GM12878 (cell line): ENCODE measurements around the gene RAC3. TPM values are rescaled to one million over a fixed set of nuclear protein-coding genes. Genes with fewer than 3 reads are reported as not detected.

Source experiments
- ATAC-seq: fragments of 200-7000 bp; cut with Tn5 transposase; 3 replicates; pipeline ENCODE4 v1.9.1; 2020; ENCODE audit warnings: mild to moderate bottlenecking, moderate library complexity
- BruUV-seq: library from RNA; stranded (reverse); fragments of 400-500 nt; replicated peaks from 2 replicates; lab custom pipeline; 2021; lab: Mats Ljungman, UMichigan
- CTCF ChIA-PET: fragments of 300-600 bp; sonication (Branson Sonifier 250); formaldehyde crosslinking; extraction: SDS; loops from one replicate; lab custom pipeline; 2021; ENCODE audit warnings: inconsistent platforms; lab: Yijun Ruan, JAX
- POLR2A ChIA-PET: fragments of 350-600 bp; formaldehyde crosslinking; extraction: SDS; loops from one replicate; lab custom pipeline; 2021; ENCODE audit warnings: inconsistent platforms; lab: Charles Lee
- RAD21 ChIA-PET: fragments of 300-600 bp; sonication (Branson Sonifier 250); formaldehyde crosslinking; loops from one replicate; lab custom pipeline; 2023; ENCODE audit warnings: antibody characterized with exemption; ENCODE audit not compliant: unreplicated experiment; lab: Charles Lee
- SMC1A ChIA-PET: fragments of 300-600 bp; sonication (Branson Sonifier 250); formaldehyde crosslinking; loops from one replicate; lab custom pipeline; 2023; ENCODE audit not compliant: unreplicated experiment, uncharacterized antibody; lab: Charles Lee
- DNase-seq: peaks from one replicate; pipeline ENCODE4 v3.0.0-alpha.2; 2011; ENCODE audit warnings: low read depth, low spot score
- FAIRE-seq: peaks from 3 replicates; lab custom pipeline; 2011; peaks lifted over from hg19 to GRCh38; lab: Jason Lieb, UNC
- H2AFZ ChIP-seq: 2 replicates; pipeline ENCODE4 v1.6.0; 2011; ENCODE audit warnings: low read depth, low read length, control low read depth; ENCODE audit not compliant: control insufficient read depth
- H3K27ac ChIP-seq: 2 replicates; pipeline ENCODE4 v1.5.1; 2011; ENCODE audit warnings: control low read depth; ENCODE audit not compliant: control insufficient read depth, insufficient read depth
- H3K27me3 ChIP-seq, 2 experiments: replicated peaks in 1 of 2; 2 replicates each; pipeline versions ENCODE4 v1.6.0 to v1.6.1; 2011; ENCODE audit warnings: low read length in 1 of 2; ENCODE audit not compliant: control insufficient read depth in 2 of 2, insufficient read depth in 2 of 2
- H3K36me3 ChIP-seq, 2 experiments: 2 replicates each; pipeline ENCODE4 v1.5.1; 2011; ENCODE audit warnings: low read length in 1 of 2; ENCODE audit not compliant: control insufficient read depth in 2 of 2, insufficient read depth in 2 of 2
- H3K4me1 ChIP-seq: 2 replicates; pipeline ENCODE4 v1.6.1; 2011; ENCODE audit warnings: mild to moderate bottlenecking, low read length, moderate library complexity, mixed read lengths; ENCODE audit not compliant: control insufficient read depth, insufficient read depth
- H3K4me2 ChIP-seq: 2 replicates; pipeline ENCODE4 v1.6.0; 2011; ENCODE audit warnings: control low read depth; ENCODE audit not compliant: control insufficient read depth, insufficient read depth
- H3K4me3 ChIP-seq: fragments of 200-600 bp; sonication (generic); 2 replicates; pipeline ENCODE4 v1.5.1; 2016
- H3K79me2 ChIP-seq: 2 replicates; pipeline ENCODE4 v1.6.0; 2011; ENCODE audit warnings: low read length; ENCODE audit not compliant: control insufficient read depth, insufficient read depth
- H3K9ac ChIP-seq: 2 replicates; pipeline ENCODE4 v1.8.0; 2011; ENCODE audit warnings: low read length, control low read depth, mixed read lengths; ENCODE audit not compliant: control insufficient read depth, insufficient read depth
- H3K9me3 ChIP-seq: replicated peaks from 3 replicates; pipeline ENCODE4 v1.5.1; 2011; ENCODE audit warnings: mild to moderate bottlenecking, low read length; ENCODE audit not compliant: control insufficient read depth, insufficient read depth
- H4K20me1 ChIP-seq: 2 replicates; pipeline ENCODE4 v1.6.0; 2011; ENCODE audit not compliant: control insufficient read depth, insufficient read depth
- BRCA1 ChIP-seq: IDR thresholded peaks from 2 replicates; pipeline ENCODE4 v1.6.1; 2011; ENCODE audit warnings: low read depth, low read length, improper control_type of control experiment
- CHD4 ChIP-seq: fragments of 200-600 bp; sonication (generic); IDR thresholded peaks from 2 replicates; pipeline ENCODE4 v1.6.1; 2016; ENCODE audit warnings: mild to moderate bottlenecking
- EZH2 ChIP-seq: IDR thresholded peaks from 2 replicates; pipeline ENCODE4 v1.6.1; 2012; ENCODE audit warnings: low read depth, mild to moderate bottlenecking, control low read depth, inconsistent platforms, low read length, borderline replicate concordance; ENCODE audit not compliant: control insufficient read depth
- HDGF ChIP-seq: fragments of 450-650 bp; IDR thresholded peaks from 2 replicates; pipeline ENCODE4 v1.6.1; 2016; ENCODE audit warnings: antibody characterized with exemption
- POLR2A ChIP-seq: IDR thresholded peaks from 2 replicates; pipeline ENCODE4 v1.6.1; 2011; ENCODE audit warnings: low read depth, mild to moderate bottlenecking, low read length
- SIX5 ChIP-seq: IDR thresholded peaks from 2 replicates; pipeline ENCODE4 v1.6.1; 2011; ENCODE audit warnings: mild to moderate bottlenecking, low read depth, low read length, moderate library complexity; ENCODE audit not compliant: severe bottlenecking
- WGBS: methylation state at CpG from one replicate; pipeline ENCODE4 v1.1.6; 2016; ENCODE audit warnings: low lambda C conversion rate; ENCODE audit not compliant: insufficient replicate concordance, insufficient coverage; ENCODE audit errors: missing lambda C conversion rate; 5-methylcytosine and 5-hydroxymethylcytosine counted together
- in situ Hi-C: fragments of 300-500 bp; cut with MboI; formaldehyde crosslinking; loops from 9 replicates; pipeline ENCODE4 v1.14.3; 2018; ENCODE audit warnings: mixed read lengths
- intact Hi-C: fragments of 100-400 bp; cut with micrococcal nuclease; formaldehyde crosslinking; loops from one replicate; pipeline ENCODE4 v1.14.2; 2022; ENCODE audit not compliant: unreplicated experiment
- polyA plus RNA-seq, 11 experiments: library from polyadenylated mRNA; depleted of rRNA in 4 of 11; unstranded in 6 of 11; stranded (reverse) in 5 of 11; fragments of >200 nt; fragmentation: Nextera tagmentation in 4 of 11; fragmentation: Illumina TruSeq in 1 of 11; extraction: Ambion mirVana in 4 of 11; extraction: Trizol in 1 of 11; gene quantifications; 1 replicate in 1 of 11; 2 replicates in 10 of 11; pipeline versions ENCODE4 v1.2.1 to v1.2.3, GENCODE V29; 2011 to 2016; ENCODE audit warnings: inconsistent platforms in 2 of 11, missing spikeins in 2 of 11, low read depth in 1 of 11
- total RNA-seq, 4 experiments: library from RNA; depleted of rRNA in 3 of 4; stranded (reverse); fragments of >200 nt in 3 of 4; fragmentation: Illumina TruSeq in 1 of 4; extraction: Trizol in 1 of 4; gene quantifications; 2 replicates each; pipeline versions ENCODE4 v1.2.1 to v1.2.3, GENCODE V29; 2013 to 2021
- TF ChIP-seq, protein P1 (sequence below): fragments of 450-650 bp; IDR thresholded peaks from 2 replicates; pipeline ENCODE4 v1.6.1; 2018; ENCODE audit warnings: mild to moderate bottlenecking, low read depth, moderate library complexity; ENCODE audit not compliant: partially characterized antibody
- TF ChIP-seq, protein P2 (sequence below): fragments of 450-650 bp; IDR thresholded peaks from 2 replicates; pipeline ENCODE4 v1.6.1; 2016; ENCODE audit warnings: mild to moderate bottlenecking
- TF ChIP-seq, protein P3 (sequence below): IDR thresholded peaks from 2 replicates; pipeline ENCODE4 v1.6.1; 2012; ENCODE audit warnings: low read length, inconsistent platforms
- TF ChIP-seq, protein P4 (sequence below): IDR thresholded peaks from 2 replicates; pipeline ENCODE4 v1.6.1; 2011; ENCODE audit warnings: low read depth, mild to moderate bottlenecking, low read length, moderate library complexity, borderline replicate concordance; ENCODE audit errors: extremely low read depth

RAC3 gene
- total and polyA plus RNA-seq, 10 of the 15 experiments (the other 5 are each of a cell fraction or from before 2014, with no cell fraction given): 0.11 to 32.9 (median 6.7) TPM

DNA sequence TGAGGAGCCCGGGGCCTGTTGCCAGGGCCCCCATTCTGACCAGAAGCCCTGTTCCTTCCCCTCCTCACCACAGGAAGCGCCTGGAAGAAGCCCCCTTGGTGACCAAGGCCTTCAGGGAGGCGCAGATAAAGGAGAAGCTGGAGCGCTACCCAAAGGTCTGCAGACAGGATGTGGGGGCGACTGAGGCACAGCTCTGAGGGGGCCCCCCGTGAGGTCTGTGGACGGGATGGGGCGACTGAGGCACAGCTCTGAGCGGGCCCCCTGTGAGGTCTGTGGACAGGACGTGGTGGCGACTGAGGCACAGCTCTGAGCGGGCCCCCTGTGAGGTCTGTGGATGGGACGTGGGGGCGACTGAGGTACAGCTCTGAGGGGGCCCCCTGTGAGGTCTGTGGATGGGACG, 22.1 kb upstream of the RAC3 start (continued):
- TF ChIP-seq, protein P1, sequence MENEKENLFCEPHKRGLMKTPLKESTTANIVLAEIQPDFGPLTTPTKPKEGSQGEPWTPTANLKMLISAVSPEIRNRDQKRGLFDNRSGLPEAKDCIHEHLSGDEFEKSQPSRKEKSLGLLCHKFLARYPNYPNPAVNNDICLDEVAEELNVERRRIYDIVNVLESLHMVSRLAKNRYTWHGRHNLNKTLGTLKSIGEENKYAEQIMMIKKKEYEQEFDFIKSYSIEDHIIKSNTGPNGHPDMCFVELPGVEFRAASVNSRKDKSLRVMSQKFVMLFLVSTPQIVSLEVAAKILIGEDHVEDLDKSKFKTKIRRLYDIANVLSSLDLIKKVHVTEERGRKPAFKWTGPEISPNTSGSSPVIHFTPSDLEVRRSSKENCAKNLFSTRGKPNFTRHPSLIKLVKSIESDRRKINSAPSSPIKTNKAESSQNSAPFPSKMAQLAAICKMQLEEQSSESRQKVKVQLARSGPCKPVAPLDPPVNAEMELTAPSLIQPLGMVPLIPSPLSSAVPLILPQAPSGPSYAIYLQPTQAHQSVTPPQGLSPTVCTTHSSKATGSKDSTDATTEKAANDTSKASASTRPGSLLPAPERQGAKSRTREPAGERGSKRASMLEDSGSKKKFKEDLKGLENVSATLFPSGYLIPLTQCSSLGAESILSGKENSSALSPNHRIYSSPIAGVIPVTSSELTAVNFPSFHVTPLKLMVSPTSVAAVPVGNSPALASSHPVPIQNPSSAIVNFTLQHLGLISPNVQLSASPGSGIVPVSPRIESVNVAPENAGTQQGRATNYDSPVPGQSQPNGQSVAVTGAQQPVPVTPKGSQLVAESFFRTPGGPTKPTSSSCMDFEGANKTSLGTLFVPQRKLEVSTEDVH: no peak
- TF ChIP-seq SIX5 (no peak), CHD4 (no peak), EZH2 (no peak), BRCA1 (no peak)
- TF ChIP-seq, protein P2, sequence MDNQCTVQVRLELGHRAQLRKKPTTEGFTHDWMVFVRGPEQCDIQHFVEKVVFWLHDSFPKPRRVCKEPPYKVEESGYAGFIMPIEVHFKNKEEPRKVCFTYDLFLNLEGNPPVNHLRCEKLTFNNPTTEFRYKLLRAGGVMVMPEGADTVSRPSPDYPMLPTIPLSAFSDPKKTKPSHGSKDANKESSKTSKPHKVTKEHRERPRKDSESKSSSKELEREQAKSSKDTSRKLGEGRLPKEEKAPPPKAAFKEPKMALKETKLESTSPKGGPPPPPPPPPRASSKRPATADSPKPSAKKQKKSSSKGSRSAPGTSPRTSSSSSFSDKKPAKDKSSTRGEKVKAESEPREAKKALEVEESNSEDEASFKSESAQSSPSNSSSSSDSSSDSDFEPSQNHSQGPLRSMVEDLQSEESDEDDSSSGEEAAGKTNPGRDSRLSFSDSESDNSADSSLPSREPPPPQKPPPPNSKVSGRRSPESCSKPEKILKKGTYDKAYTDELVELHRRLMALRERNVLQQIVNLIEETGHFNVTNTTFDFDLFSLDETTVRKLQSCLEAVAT: no peak
- TF ChIP-seq, all 136 proteins: peak for 0

DNA sequence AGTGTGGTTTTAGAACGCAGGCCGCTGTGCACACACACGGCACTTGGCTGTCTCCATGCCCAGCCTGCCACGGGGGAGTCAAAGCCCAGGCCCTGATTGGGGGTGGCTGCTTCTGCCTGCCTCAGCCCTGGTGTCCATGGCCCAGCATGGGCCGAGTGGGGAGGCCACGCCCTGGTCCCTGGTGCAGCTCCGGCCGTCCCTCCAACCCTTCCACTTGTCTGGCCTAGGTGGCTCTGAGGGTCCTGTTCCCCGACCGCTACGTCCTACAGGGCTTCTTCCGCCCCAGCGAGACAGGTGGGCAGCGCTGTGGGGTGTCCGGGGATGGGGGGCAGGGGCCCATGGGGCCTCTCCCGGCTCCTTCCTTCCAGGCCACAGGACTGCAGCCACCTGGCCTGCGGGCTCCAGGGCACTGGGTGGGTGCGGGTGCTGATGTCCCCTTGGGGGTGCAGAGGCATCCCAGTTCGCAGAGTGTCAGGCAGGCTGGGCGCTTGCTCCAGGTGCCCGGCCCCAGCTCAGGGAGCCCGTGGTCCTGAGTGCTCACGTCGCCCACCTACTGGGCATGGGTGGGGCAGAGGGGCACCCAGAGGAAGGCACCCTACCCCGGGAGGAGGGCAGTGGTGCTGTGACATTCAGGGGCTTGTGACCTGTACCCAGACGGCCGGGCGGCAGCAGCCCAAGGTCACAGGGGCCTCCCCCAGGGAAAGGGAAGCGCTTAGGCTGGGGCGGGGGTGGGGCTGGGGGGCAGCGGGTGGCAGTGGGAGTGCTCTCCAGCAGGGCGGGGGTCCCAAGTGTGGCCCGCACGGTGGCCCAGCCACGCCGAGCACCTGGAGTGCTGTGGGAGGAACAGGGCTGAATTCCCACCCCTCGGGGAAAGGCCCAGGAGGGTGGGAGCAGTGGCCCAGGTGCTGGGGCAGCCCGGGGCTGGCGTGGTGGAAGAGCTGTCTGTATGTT, 20.6 kb upstream of the RAC3 start:
- ATAC-seq (no peak), FAIRE-seq (no peak), DNase-seq (no peak)
- H3K4me2 ChIP-seq: no peak overlapping the region
- ChIA-PET CTCF (no interaction called here), RAD21 (no interaction called here), SMC1A (no interaction called here), POLR2A (interaction anchor here (0.6 kb wide), 1 partner anchor 242 kb away, joined by 4 read pairs; no protein-coding TSS in a partner anchor)
- H3K4me3 ChIP-seq: no peak overlapping the region
- intact Hi-C loops (no loop called here), in situ Hi-C loops (no loop called here)
- no peaks in the 10 kb centered on the region for H3K9me3 ChIP-seq
- no peaks in the 10 kb centered on the region for H3K79me2 ChIP-seq
- H3K27me3 ChIP-seq: no peaks in the 10 kb centered on the region
- no peaks in the 10 kb centered on the region for H3K36me3 ChIP-seq
- no peak overlapping the region for H3K9ac ChIP-seq
- H3K4me1 ChIP-seq: no peaks in the 10 kb centered on the region
- H3K27ac ChIP-seq: no peak overlapping the region
- no TSS peak for BruUV-seq
- H4K20me1 ChIP-seq: no peaks in the 10 kb centered on the region
- H2AFZ ChIP-seq: no peak overlapping the region
- 87% methylated on average over 35 of the region's 39 CpGs for WGBS
- TF ChIP-seq, protein P3, sequence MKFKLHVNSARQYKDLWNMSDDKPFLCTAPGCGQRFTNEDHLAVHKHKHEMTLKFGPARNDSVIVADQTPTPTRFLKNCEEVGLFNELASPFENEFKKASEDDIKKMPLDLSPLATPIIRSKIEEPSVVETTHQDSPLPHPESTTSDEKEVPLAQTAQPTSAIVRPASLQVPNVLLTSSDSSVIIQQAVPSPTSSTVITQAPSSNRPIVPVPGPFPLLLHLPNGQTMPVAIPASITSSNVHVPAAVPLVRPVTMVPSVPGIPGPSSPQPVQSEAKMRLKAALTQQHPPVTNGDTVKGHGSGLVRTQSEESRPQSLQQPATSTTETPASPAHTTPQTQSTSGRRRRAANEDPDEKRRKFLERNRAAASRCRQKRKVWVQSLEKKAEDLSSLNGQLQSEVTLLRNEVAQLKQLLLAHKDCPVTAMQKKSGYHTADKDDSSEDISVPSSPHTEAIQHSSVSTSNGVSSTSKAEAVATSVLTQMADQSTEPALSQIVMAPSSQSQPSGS: no peak
- TF ChIP-seq HDGF (no peak), POLR2A (peak; percentile 51; the same call in 1 of the 2 replicates)
- TF ChIP-seq, protein P4, sequence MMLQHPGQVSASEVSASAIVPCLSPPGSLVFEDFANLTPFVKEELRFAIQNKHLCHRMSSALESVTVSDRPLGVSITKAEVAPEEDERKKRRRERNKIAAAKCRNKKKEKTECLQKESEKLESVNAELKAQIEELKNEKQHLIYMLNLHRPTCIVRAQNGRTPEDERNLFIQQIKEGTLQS: no peak
